Activated effector memory CD4-positive, alpha-beta T cell treated with anti-CD3 and anti-CD28 coated beads, Interleukin-2, amount 50 U/mL, for 16 hours (primary cell): Measurements from ENCODE around the gene SLC2A9.
"Not testable (repeated sequence)": the region's sequence is repeated elsewhere in the genome, so short reads cannot be mapped to it uniquely, and the experiment has no call there.

ENCODE experiments used
- DNase-seq: peaks from one replicate; pipeline ENCODE4 v3.0.0-alpha.2; 2020

SLC2A9 gene

DNA sequence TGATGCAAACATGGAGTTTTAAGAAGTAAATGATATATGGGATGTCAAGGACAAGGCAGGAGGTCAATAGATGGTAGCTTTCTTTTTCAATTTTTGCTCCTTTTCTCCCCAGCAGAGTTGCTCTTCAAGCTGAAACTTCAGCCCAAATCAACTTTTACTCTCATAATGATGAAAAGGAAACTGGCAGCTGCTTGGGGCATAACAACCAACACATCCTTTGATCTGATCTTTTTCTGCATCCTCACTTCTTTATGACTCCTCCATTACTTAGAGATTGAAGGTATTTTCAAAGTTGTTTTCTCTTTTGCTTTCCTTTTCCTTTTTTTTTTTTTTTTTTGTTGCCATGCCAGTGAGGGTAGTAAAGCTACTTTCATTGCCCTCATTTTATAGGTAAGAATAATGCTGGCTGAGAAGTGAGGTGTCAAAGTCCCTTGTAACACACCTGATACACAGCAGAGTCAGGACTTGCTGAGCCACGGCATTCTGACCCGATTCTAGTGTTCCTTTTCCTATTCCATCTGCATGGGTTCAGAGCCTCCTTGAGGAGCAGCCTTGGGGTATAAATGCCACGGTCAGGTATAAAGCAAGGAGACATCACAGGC, 26.9 kb downstream of the SLC2A9 start:
- DNase-seq: no peak

DNA sequence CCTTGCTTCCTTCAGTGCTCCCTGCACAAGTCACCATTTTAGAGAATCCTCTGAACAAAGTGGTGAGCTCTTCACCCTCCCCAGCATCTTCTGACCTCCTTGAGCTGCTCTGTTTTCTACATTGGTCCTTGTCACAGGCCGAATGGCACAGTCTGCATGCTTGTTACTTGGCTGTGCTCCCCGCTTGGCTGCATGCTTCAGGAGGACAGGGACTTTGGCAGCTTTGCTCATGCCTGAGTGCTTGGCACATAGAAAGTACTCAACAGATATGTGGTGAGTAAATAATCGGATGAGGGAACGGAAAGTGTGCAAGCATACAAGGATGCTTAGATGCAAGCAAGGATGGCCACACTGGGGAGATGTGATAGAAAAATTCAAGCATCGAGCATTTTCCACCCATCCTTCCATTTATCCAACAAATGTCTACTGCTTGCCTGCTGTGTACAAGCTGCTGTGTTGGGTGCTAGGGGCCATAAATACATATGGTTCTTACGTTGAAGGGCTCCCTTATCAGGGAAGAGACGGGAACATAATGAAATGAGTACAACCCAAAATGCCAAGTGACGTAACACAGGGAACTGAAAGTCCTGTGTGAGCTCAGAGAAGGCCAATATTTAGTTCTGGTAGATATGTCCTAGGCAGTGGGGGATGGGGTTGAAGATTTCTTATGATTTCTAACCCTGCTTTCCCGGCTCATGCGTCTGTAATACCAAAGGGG, 31.2 kb downstream of the SLC2A9 start:
- DNase-seq: no peak

DNA sequence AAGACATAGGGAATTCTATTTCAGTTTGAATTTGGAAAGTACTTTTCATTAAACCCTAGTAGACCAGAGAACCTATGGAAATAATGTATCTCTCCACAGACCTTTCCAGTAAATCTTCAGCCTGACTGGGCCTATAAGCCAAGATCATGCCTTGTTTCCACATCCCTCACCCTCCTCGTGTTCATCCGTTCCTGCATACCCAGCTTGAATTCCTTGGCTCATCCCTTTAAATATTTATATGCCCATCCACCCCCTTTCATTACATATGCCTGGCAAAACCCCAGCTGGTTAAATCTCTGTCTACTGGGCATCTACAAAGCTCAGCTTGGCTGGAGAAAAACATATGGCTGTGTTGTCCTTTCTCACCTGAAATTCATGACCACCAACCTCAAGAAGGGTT, 32.4 kb downstream of the SLC2A9 start:
- no peak for DNase-seq

DNA sequence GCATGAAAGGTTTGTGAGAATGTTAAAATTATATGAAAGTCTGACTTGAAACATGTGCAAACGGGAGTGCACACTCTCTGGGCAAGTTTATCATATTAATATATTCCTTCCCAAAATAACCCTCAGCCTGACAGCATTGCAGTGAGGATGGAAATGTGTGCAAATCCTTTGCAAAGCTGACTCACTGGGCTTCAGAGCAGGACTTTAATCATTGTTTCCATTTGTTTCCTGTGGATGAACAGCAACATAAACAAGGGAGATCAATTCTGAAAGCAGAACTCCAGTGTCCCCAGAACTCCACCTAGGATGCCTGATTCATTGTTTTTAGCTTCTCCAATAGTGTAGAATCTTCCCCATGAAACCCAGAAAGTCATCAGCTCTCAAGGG, 32.9 kb downstream of the SLC2A9 start:
- no peak for DNase-seq

DNA sequence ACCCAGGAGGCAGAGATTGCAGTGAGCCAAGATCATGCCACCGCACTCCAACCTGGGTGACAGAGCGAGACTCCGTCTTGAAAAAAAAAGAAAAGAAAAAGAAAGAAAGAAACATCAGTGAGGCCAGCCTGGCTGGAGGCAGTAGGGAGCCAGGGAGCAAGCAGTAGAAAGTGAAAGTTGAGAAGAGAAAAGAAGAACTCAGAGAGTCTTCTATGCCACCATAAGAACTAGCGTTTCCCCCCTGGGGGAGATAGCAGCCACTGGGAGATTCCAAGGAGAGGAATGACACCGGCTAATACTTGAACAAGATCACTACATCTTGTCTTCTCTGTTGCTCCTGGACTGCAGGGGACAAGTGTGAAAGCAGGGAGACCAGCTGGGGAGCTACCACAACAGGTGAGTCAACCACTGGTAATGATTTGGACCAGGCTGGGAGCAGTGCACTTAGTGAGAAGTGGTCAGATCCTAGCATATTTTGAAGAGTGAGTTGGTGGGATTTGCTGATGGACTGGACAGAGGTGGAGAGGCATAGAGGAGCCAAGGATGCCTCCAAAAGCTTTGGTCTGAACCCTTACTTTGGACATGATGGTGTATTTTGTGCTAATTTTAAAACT, 33.4 kb downstream of the SLC2A9 start:
- no peak for DNase-seq

DNA sequence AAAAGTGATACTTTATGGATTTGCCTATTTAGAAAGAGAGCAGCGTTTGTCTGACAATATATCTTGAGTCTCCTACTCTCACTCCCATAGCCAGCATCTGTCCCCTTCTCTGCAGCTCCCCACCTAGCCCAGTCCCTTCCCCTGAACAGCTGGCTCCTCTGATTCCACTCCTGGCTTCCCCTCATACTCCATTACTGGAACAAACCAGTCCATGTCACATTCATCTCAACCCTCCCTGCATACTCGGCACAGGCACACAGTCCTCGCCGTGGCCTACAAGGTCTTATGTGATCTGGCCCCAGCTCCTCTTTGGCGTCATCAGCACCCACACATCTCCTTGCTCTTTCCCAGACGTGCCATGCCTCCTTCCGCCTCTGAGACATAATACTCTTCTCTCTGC, 36.7 kb downstream of the SLC2A9 start:
- no peak for DNase-seq

DNA sequence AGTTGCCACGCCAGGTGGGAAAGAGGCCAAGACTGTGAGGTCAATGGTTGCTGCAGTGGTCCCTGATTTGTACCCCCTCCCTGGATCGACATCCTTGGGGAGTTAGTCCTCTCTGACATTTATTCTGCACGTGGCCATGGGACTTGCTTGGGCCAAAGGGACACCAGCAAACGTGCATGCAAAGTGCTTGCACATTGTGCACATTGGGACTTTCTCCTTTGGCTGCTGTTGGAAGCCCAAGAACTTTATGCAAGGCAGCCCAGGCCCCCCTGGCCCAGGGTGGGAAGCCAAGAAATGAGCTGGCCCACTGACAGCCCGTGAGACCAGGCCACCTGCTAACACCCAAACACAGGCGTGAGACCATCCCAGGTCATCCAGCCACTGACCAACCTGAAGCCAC, 38.1 kb downstream of the SLC2A9 start:
- DNase-seq: no peak

DNA sequence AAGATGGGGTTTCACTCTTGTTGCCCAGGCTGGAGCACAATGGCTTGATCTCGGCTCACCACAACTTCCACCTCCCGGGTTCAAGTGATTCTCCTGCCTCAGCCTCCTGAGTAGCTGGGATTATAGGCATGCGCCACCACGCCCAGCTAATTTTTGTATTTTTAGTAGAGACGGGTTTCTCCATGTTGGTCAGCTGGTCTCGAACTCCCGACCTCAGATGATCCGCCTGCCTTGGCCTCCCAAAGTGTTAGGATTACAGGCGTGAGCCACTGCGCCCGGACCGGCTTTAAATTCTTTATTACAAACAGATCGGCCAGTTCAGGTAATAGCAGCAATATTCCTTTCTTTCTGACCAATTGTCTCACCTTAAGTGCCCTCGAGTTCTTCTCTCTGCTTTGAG, 39.4 kb downstream of the SLC2A9 start:
- DNase-seq: not testable (repeated sequence)

DNA sequence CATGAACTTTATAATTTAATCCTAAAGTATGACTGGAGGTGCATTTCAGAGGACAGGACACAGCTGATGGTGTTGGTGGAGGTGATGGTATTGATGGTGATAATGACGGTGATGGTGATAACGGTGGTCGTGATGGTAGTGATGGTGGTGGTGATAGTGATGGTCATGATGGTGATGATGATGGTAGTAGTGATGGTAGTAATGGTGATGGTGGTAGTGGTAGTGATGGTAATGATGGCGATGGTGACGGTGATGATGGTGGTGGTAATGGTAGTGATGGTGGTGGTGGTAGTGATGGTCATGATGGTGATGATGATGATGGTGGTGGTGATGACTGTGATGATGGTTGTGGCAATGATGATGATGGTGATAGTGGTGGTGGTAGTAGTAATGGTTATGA, 40.4 kb downstream of the SLC2A9 start:
- DNase-seq: no peak

DNA sequence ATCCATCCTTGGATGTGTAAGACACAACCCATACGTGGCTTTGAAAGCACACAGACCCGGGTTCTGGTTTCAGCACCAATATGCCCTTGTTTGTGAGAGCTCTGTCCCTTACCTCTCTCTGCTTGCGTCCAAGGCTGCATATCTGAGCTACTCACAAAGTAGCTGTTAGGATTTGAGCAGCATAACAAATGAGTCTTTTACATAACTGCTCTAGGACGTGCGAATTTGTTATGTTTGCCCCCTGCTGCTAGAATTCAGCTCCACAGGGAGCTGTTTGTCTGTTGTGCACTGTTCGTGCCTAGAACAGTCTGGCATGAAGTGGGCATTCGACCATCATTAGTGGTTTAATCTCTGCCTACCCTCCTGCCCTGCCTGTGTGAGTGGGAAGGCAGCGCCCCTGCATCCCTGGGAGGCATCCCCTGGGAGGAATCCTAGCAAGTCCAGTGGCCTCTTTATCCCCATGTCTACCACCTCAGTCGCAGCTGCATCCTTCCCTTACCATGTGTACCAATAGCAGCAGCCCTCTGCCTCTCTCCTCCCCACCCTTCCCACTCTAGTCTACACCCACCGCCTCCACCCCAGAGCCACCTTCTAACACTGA, 42.1 kb downstream of the SLC2A9 start:
- no peak for DNase-seq

DNA sequence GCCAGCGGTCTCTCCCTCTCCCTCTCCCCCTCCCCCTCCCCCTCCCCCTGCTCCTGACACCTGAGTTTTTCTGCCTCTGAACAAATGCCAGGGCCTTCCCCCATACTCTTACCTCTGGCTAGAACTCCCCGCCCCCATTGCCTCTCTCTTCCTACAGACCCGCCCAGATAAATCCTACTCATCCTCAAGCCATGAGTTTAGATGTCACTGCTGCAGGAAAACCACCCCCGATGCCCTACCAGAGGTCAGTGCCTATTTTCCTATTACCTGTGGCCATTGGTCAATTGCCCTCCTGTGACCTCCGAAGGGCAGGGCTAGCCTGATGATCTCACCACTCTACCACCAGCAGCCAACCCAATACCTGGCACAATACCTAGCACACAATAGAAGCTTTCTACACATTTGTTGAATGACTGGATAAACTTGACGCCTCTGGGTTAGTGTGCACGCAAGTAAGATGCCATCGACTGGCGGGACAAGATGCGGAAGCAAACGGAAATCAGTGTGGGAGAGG, 43.7 kb downstream of the SLC2A9 start:
- no peak for DNase-seq

DNA sequence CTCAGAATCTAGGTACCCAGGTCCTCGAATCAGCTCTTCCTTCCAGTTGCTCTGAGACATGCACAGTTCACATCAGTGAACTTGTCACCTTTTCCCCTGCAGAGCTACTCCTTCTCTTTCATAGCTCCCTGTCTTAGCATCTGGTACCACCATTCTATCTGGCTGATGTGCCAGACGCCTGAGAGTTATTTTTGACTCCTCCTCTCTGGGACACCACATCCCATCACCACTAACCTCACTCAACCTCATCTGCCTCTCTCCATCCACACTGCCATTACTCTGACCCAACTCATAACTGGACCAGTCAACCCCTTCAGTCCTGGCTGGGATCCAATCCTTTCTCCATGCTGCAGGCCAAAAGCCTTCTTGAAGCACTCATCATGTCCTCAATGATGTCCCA, 44.5 kb downstream of the SLC2A9 start:
- no peak for DNase-seq

DNA sequence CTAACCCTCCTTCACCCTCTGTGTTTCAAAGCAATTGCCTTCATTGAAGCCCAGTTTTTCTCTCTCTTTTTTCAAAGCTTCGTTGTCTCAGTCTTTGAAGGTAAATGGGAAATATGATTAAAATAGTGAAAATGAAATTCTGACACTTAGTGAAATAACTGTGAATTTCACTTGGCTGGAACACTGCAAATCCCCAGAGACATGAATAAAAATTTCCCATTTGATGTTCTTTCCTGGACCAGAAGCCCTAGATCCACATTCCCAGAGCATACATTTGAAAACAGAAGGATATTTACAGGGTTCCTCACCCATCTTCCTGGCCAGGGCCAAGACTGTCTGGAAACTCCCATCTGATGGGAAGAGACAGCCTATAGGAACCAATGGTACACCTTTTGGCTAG, 45.0 kb downstream of the SLC2A9 start:
- no peak for DNase-seq

DNA sequence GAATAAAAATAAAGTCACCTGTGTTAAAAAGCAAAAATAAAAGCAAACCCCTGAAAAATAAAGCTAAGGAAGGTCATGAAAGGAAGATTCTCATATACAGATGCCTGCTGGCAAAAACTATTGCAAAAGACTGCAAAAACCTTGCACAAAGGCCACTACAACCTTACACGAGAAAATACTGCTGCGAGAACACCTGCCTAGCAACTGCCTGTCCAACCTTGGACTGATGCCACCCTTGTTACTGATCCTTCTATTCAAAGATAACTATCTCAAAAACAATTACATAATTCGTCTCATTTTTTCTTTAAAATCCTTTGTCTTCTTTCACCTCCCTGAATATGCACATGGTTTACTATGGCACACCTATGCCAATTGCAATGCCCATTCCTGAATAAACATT, 49.6 kb downstream of the SLC2A9 start:
- DNase-seq: no peak

DNA sequence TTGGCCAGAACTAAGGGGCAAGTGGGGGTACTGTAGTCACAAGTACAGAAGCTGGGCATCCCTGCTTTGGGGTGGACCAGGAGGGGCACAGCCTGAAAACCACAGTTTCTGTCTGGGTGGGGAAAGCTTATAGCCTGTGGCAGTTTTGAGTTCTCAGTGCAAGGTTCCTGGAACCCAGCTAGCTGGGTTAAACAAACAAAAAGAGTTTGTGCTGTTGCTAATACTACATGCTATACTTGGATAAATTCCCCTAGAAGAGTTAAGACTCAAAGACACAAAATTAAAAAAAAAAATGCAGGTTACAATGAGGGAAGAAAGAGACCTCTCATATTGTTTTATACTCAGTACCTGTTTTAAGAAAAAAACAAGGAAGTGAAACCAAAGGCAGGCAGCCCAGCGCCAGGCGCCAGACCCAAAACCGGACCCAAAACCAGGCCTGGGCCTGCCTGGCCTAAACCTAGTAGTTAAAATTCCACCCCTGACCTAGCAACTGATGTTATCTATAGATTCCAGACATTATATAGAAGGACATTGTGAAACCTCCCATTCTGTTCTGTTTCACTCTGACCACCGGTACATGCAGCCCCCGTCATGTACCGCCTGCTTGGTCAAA, 50.8 kb downstream of the SLC2A9 start:
- DNase-seq: no peak

DNA sequence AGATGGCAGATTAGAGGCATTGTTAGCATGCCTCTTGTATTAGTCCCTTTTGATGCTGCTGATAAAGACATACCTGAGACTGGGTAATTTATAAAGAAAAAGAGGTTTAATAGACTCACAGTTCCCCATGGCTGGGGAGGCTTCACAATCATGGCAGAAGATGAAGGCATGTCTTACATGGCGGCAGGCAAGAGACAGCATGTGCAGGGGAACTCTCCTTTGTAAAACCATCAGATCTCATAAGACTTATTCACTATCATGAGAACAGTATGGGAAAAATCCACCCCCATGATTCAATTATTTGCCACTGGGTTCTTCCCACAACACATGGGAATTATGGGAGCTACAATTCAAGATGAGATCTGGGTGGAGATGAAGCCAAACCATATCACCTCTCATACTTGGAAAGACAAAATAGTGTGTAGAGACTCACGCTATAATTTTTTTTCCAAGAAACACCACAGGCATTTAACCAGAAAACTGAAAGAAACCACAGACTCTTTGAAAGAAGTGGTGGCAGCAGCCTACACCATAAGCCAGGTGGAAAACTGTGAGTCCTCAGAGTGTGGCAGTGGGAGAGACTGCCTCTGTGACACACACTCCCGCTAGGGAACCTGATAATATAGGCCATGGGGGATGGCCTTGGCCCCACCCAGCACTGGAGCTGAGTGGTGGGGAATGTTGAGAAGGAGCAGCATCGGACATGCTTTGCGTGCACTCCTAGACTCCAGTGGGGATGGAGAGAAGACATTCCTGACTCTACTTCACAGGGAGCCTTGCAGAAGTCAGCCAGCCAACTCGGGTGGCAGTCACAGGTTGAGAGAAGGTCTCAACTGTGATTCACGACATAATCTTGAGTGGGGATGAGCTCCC, 51.5 kb downstream of the SLC2A9 start:
- no peak for DNase-seq

DNA sequence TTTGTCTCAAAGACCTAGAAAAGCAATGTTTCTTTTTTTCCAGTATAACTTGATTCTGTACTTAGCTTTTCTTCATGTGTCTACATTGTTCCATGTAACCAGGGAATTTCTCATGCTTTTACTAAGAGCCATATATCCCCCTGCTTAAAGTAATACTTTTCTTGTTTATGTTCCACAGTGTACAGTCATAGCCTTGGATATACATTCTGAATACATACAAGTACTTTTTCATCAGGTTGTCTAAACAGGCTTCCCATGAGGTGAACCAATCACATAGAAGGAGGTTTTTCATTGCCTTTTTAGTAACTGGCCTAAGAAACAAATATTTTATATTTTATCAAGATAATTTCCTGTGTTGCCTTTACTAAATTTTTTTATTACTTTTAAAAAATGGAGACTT, 52.8 kb downstream of the SLC2A9 start:
- no peak for DNase-seq

DNA sequence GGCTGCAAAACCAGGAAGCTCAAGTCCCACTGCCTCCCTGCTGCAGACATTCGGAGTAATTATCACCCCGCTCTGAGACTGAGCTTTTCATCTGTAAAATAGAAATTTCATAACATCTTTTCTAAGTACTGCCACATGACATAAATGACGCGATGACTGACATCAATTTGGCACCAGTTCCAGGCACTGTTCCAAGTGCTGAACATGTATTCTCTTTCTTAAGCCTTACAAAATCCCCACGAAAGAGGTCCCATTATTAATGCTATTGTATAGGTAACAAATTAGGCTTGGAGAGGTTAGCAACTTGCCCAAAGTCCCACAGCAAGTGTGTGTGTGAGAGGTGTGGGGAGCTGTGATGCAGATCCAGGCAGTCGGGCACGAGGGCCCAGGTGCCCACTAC, 56.4 kb downstream of the SLC2A9 start:
- no peak for DNase-seq

DNA sequence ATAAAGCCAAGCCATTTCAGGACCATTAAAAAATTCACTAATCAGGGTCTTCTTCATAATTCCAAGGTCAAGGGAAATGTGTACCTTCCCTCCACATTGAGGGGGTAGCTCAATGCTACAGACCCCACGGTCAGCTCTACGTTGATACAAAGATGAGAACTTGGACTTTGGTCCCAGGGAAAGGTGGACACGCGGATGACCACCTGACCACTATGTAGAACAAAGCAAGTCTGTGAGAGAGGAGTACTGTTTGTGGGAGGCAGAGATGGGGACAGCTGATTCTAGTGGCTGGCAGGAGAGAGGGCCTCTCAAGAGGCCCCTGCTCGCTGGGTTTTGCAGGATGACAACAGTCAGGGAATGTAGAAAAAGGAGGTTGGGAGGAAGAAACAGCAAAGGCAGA, 58.0 kb downstream of the SLC2A9 start:
- no peak for DNase-seq

DNA sequence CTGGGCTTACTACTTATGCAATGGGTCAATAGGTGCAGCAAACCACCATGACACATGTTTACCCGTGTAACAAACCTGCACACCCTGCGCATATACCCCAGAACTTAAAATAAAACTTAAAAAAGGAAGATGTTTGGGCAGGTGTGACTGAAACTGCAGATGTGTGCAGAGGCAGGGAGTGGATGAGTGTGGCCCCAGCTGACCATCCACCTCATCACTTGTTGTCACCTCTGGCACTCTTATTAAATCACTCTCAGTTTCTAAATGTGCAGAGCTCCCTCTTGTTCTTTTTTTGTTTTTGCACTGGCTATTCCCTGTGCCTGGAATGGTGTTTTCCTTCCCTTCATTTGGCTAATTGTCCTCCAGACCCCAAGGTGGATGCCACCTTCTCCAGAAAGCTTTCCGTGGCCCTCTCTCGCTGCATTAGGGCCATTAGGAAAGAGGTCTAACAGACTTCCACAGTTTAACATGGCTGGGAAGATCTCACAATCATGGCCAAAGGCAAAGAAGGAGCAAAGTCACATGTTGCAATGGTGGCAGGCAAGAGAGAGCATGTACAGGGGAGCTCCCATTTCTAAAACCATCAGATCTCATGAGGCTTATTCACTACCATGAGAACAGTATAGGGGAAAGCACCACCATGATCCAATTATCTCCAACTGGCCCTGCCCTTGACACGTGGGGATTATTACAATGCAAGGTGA, 58.5 kb downstream of the SLC2A9 start:
- DNase-seq: no peak

DNA sequence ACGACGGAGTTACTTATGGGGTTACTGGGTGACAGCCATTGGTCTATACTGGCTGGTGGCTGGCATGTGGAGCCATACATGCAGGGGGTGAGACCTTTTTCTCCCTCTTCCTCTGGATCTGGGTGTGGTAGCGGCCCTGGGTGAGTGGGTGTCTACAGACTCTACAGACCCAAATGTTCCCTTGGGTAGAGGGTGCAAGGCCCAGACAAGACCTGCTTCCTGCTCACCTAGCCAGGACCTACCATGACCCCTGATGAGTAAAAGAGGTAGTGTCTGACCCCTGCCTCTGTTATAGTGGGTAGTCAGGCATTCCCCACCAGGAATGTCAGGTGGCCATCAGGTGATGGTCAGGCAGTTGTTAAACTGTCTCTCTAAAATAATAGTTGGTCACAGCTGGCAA, 66.8 kb downstream of the SLC2A9 start:
- DNase-seq: no peak

DNA sequence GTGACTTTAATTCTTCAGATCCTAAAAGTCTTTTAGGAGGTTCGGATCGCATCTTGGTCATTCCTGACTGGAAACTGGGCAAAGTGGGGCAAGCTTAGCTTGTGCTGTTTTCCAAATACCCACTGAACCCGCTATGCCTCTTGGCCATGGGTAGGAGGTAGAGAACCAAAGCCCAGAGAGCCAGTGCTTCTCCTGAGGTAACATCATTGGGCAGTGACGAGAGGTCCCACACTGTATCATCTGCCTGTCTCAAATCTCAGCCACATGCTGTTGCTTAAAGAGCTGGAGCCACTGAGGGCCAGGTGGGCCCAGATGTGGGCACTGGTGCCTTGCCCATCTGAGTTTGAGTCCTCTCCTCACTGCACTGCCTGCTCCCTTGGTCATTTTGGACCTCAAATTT, 68.2 kb downstream of the SLC2A9 start:
- DNase-seq: no peak
